Measurements from ENCODE around the gene C19orf67.

Gene C19orf67

GRCh38 chr19:14102756-14103155 lies 17.2 kb upstream of the C19orf67 start:
- TF ChIP-seq CTCF (IDR thresholded peaks at IDR 0.05; ENCODE audit: control insufficient read depth, insufficient read depth, low read depth, low read length, missing control alignments) = no peak
- no peak overlapping the region for H3K4me3 ChIP-seq (ENCODE audit: control insufficient read depth, low read depth, low read length)
- no peak for DNase-seq (ENCODE audit: low read depth)

- no peak overlapping the region for H3K4me3 ChIP-seq (ENCODE audit: control insufficient read depth, low read depth, low read length)
- no peak for DNase-seq (ENCODE audit: low read depth)
- no peak for TF ChIP-seq CTCF (IDR thresholded peaks at IDR 0.05; ENCODE audit: control insufficient read depth, insufficient read depth, low read depth, low read length, missing control alignments)
Observed at GRCh38 chr19:14102102-14102696, 16.6 kb upstream of the C19orf67 start.

GRCh38 chr19:14101003-14101545 lies 15.5 kb upstream of the C19orf67 start:
- DNase-seq (ENCODE audit: low read depth) = no peak
- TF ChIP-seq CTCF (IDR thresholded peaks at IDR 0.05; ENCODE audit: control insufficient read depth, insufficient read depth, low read depth, low read length, missing control alignments) = no peak
- no peak overlapping the region for H3K4me3 ChIP-seq (ENCODE audit: control insufficient read depth, low read depth, low read length)

GRCh38 chr19:14097532-14098151 lies 12.1 kb upstream of the C19orf67 start:
- TF ChIP-seq CTCF (IDR thresholded peaks at IDR 0.05; ENCODE audit: control insufficient read depth, insufficient read depth, low read depth, low read length, missing control alignments) = peak; percentile 20
- DNase-seq (ENCODE audit: low read depth) = no peak
- H3K4me3 ChIP-seq (ENCODE audit: control insufficient read depth, low read depth, low read length) = no peak overlapping the region

GRCh38 chr19:14096272-14096992 lies 10.8 kb upstream of the C19orf67 start:
- DNase-seq (ENCODE audit: low read depth) = no peak
- no peak for TF ChIP-seq CTCF (IDR thresholded peaks at IDR 0.05; ENCODE audit: control insufficient read depth, insufficient read depth, low read depth, low read length, missing control alignments)
- H3K4me3 ChIP-seq (ENCODE audit: control insufficient read depth, low read depth, low read length) = no peak overlapping the region

- TF ChIP-seq CTCF (IDR thresholded peaks at IDR 0.05; ENCODE audit: control insufficient read depth, insufficient read depth, low read depth, low read length, missing control alignments) = no peak
- no peak overlapping the region for H3K4me3 ChIP-seq (ENCODE audit: control insufficient read depth, low read depth, low read length)
- no peak for DNase-seq (ENCODE audit: low read depth)
Observed at GRCh38 chr19:14094854-14095253, 9.3 kb upstream of the C19orf67 start.

All from AG09309 (cell line).